LoVo (cell line): Measurements from ENCODE around the gene BAG5.

Experiments
- DNase-seq: peaks from one replicate; pipeline ENCODE4 v3.0.0-alpha.2; 2016; ENCODE audit warnings: low spot score

Gene BAG5

DNA sequence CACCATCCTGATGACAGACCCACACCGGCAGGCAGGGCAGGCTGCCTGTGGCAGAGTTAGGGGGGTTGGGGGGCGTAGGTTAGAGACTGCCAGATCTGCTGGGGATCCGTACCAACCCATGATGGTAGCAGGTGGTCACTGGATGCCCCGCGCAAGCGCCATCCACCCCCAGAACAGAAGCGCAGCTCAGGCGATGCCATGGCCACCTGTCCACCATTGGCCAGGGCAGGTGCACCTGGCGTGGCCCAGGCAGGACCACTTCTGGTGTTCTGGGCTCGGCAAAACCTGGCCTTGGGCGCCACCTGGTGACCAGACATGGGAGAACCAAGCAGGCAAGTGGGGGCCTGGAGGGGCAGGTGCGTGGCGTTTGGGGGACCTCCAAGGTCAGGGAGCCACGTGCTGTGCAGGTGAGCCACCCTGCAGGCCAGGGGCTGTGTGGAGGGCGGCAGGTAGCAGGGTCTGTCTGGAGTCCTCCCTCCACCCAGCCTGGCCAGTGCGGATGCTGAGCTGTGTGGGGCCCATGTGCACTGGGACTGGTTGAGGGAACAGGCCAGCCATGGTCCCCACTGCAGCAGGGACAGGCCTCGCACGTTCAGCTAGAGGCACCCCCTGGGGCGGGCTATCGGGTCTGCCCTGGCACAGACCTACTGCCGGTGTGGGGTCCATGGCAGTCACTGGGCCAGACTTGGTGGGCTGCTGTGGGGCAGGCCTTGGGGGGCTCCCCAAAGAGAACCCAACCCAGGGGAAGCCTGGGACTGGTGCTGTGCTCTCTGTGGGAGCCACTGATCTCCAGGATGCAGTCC is 15.6 kb downstream of the BAG5 start:
- peak; percentile 49 for DNase-seq

DNA sequence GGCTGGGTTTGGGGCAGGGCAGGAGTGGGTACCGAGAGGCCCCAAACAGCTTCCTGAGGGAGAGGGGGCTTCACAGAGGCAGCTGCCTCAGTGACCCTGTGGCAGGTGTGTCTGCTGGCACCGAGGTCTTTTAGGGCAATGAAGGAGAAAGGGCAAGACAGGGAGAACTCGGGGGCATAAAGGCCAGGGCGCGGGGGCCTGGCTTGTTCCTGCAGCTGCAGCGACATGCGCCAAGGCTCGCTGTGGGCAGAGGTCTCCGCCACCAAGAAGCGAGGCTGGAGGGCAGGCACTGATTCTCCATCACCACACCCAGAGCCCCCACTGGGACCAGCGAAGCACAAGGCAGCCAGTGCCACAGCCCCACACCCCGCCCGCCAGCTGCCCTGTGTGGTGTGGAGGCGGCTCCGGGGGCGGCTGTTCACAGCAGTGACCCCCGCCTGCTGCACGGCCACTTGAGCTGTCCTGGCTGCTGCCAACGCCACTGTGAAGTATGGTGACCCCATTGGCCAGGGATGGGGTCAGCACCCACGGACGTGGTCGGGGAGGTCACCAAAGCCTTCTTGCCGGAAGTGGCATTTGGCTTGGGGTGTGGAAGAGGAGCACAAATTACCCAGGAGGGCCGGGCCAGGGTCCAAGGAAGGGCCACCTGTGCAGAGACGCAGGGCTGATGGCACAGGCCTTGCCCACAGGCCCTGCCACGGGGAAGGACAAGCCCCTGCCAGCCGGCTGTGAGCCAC is 16.4 kb downstream of the BAG5 start:
- DNase-seq, result no peak

DNA sequence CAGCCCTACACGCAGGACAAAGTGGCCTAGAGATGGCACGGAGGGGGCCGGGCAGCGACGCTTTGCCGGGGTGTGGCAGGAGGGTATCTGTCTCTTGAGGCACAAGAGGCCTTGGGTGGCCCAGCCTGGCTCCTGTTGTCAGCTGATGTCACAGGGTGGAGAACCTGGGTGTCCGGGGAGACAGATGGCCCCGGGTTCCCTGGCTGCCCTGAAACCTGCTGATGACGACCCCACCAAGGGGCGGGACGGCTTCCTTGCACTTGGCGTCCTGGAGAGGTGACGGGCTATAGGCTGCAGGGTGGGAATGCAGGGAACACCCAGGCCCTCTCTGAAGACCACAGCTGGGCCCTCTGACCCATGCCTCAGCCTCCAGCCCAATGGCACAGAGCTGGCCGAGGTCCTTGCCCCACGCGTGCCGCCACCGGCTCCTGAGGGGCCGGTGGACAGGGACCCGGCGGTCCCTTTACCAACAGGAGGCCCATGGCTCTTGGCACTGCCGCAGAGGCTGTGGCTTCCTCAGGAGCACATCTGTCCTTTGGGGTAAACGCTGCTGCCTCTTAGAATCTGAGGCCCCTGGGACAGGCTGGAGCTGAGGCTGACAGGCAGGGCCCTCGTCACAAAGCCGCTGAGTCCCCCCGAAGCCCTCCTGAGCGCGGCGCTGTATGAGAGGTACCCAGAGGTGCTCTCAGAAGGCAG is 17.1 kb downstream of the BAG5 start:
- DNase-seq, result no peak

GRCh38 chr14:103544388-103545218 is 17.9 kb downstream of the BAG5 start:
- no peak for DNase-seq

DNA sequence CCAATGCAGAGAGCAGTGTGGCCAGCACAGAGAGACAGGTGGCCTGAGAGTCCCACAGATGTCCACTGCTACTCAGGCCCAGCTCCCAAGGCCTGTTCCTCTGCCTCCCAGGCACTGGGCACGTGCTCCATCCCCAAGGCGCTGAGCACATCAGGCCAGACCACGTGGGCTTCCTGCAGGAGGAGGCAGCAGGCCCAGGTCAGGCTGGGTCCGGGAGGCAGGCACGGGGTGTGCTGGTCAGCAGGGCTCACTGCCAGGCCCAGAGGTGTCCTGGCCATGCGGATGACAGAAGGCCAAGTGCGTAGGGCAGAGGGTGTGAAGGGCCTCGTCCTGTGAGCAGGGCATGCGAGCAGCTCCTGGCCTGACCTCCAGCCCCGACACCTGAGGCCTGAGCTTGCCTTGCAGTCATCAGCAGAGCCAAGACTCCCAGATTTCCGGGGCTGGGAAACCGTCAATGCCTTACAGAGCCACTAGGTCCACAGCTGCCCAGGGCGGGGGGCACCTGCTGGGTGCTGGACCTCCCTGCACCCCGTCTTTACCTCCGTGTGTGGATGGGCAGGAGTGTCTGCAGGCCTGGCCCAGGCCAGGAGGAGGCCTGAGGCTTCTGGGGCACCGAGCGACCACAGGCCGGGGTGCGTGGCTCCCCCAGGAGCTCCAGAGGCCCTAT is 18.6 kb downstream of the BAG5 start:
- no peak for DNase-seq

- DNase-seq, result no peak
Measured at GRCh38 chr14:103543140-103543539, 19.3 kb downstream of the BAG5 start.

- DNase-seq, result no peak
Measured at GRCh38 chr14:103542605-103543088, 19.8 kb downstream of the BAG5 start.

- no peak for DNase-seq
Measured at GRCh38 chr14:103541709-103542604, 20.5 kb downstream of the BAG5 start.

DNA sequence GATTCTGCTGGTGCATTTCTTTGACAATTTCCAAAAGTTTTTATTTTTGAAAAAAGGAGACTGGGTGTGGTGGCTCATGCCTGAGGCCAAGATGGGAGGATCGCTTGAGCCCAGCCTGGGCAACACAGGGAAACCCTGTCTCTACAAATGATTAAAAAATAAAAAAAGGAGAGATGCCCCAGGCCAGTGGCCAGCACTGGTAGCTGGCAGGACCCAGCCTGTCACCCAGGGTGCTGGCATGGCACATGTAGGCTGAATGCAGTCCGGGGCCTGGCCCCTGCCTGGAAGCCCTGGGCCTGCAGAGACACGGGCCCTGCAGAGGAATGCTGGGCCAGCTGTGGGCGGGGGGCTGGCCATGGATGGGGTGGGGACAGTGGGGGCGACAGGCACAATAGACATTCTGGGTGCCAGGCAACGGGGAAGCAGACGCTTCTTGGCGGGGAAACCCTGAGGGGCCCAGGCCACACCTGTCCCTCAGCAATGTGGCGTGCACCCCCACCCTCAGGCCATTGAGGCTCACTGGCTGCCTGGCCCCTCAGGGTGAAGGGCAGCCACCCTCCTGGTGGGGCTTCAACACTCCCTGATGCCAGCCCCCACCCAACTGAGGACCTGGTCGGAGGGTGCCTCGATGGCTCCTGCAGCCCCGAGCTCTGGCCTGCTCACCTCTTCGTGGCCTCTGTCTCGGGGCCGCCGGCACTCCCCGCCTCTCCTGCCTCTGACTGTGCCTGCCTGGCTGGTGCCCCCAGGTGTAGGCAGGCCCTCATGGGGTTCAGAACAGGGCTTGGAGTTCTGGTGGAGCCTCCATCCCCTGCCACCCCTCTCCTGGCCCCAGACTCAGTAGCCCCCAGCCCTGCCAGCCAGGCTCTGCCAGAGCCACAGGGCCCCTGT is 21.4 kb downstream of the BAG5 start:
- DNase-seq, result no peak

- no peak for DNase-seq
Measured at GRCh38 chr14:103539056-103539825, 23.2 kb downstream of the BAG5 start.

- no peak for DNase-seq
Measured at GRCh38 chr14:103538291-103539055, 24.0 kb downstream of the BAG5 start.

- no peak for DNase-seq
Measured at GRCh38 chr14:103537175-103537990, 25.1 kb downstream of the BAG5 start.

DNA sequence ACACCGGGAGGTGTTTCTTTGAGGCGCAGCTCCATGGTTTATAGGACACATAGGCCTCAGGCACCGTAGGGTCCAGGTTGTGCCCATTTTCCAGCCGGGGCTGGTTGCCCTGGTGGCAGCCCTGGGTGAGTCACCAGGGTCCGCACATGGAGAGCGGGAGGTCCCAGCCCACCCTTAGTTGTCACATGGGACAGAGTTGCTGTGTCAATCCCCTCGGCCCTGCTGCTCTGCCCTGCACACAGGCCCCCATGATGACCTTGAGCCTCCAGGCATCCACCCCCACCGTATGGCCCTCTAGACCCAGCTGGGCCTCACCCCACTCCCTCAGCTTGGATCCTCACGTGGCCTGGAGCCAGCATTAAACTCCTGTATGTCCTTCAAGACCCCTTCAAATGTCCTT is 25.8 kb downstream of the BAG5 start:
- DNase-seq, result no peak

GRCh38 chr14:103535891-103536565 is 26.4 kb downstream of the BAG5 start:
- DNase-seq, result no peak

- no peak for DNase-seq
Measured at GRCh38 chr14:103535081-103535890, 27.2 kb downstream of the BAG5 start.
